NCI-H2196 treated with DMSO at 0.1 percent for 48 hours (cell line): ENCODE data around the gene PFKP.

ENCODE experiments used
- DNase-seq: peaks from one replicate; lab custom pipeline; 2025; ENCODE audit not compliant: unreplicated experiment; lab: John Stamatoyannopoulos, UW

The PFKP gene

GRCh38 chr10:3111621-3112163 lies 44.3 kb downstream of the PFKP start:
- DNase-seq, result no peak

GRCh38 chr10:3113343-3113720 lies 46.0 kb downstream of the PFKP start:
- no peak for DNase-seq

GRCh38 chr10:3115685-3116084 lies 48.3 kb downstream of the PFKP start:
- DNase-seq, result no peak

GRCh38 chr10:3116508-3117100 lies 49.3 kb downstream of the PFKP start:
- no peak for DNase-seq

- DNase-seq, result no peak
These were observed 50.1 kb downstream of the PFKP start for GRCh38 chr10:3117486-3117885.

- DNase-seq, result no peak
These were observed 51.3 kb downstream of the PFKP start for GRCh38 chr10:3118641-3119091.

GRCh38 chr10:3119796-3120459 lies 52.6 kb downstream of the PFKP start:
- DNase-seq, result no peak

- no peak for DNase-seq
These were observed 54.7 kb downstream of the PFKP start for GRCh38 chr10:3122034-3122433.

GRCh38 chr10:3122486-3123205 lies 55.3 kb downstream of the PFKP start:
- DNase-seq, result no peak

- DNase-seq, result no peak
These were observed 56.4 kb downstream of the PFKP start for GRCh38 chr10:3123571-3124411.

- no peak for DNase-seq
These were observed 57.2 kb downstream of the PFKP start for GRCh38 chr10:3124412-3125175.

- DNase-seq, result no peak
These were observed 58.3 kb downstream of the PFKP start for GRCh38 chr10:3125527-3126170.

GRCh38 chr10:3126249-3126648 lies 58.9 kb downstream of the PFKP start:
- DNase-seq, result no peak

GRCh38 chr10:3126741-3127346 lies 59.5 kb downstream of the PFKP start:
- DNase-seq, result no peak

- DNase-seq, result no peak
These were observed 60.6 kb downstream of the PFKP start for GRCh38 chr10:3127921-3128320.

GRCh38 chr10:3128379-3129130 lies 61.2 kb downstream of the PFKP start:
- DNase-seq, result no peak

- no peak for DNase-seq
These were observed 62.4 kb downstream of the PFKP start for GRCh38 chr10:3129581-3130340.

- no peak for DNase-seq
These were observed 63.8 kb downstream of the PFKP start for GRCh38 chr10:3131098-3131497.
